ENCODE data around the gene TGFBR1.

TGFBR1 gene

DNA sequence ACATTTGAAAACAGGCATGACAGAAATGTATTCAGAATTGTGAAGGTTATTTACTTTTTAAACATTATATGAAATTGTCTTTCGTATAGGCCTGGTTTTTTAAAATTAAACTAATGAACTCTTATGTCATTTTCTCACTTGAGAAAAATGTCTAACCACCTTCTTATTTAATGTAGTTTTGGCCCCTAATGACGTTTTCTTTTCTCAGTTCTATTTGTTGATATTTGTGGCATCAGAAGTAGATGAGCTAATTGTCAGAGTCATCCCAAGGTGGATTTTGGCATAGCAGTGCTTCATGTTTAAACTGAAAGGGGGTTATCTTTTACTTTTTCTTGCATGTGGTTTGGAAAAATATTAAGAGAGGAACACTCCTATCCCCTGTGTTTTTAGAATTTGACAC lies 28.2 kb downstream of the TGFBR1 start:
- TF ChIP-seq NFIC (IDR thresholded peaks at IDR 0.05) (no peak), YY1 (IDR thresholded peaks at IDR 0.05; ENCODE audit: low read depth) (no peak), TCF12 (IDR thresholded peaks at IDR 0.05; ENCODE audit: low read depth) (no peak), RAD21 (IDR thresholded peaks at IDR 0.05; ENCODE audit: low read depth) (no peak), EP300 (IDR thresholded peaks at IDR 0.05; ENCODE audit: borderline replicate concordance) (no peak), TAF1 (IDR thresholded peaks at IDR 0.05; ENCODE audit: low read depth) (no peak), CEBPB (IDR thresholded peaks at IDR 0.05) (no peak), CREB1 (IDR thresholded peaks at IDR 0.05; ENCODE audit: low read depth) (no peak), EGR1 (IDR thresholded peaks at IDR 0.05) (no peak), ZBTB7A (IDR thresholded peaks at IDR 0.05; ENCODE audit: low read depth) (no peak), MAX (IDR thresholded peaks at IDR 0.05) (no peak), TEAD4 (IDR thresholded peaks at IDR 0.05) (no peak), FOXM1 (IDR thresholded peaks at IDR 0.05; ENCODE audit: borderline replicate concordance, low read depth) (no peak)
- TF ChIP-seq, protein P1, sequence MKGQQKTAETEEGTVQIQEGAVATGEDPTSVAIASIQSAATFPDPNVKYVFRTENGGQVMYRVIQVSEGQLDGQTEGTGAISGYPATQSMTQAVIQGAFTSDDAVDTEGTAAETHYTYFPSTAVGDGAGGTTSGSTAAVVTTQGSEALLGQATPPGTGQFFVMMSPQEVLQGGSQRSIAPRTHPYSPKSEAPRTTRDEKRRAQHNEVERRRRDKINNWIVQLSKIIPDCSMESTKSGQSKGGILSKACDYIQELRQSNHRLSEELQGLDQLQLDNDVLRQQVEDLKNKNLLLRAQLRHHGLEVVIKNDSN (IDR thresholded peaks at IDR 0.05): no peak
- TF ChIP-seq, protein P2, sequence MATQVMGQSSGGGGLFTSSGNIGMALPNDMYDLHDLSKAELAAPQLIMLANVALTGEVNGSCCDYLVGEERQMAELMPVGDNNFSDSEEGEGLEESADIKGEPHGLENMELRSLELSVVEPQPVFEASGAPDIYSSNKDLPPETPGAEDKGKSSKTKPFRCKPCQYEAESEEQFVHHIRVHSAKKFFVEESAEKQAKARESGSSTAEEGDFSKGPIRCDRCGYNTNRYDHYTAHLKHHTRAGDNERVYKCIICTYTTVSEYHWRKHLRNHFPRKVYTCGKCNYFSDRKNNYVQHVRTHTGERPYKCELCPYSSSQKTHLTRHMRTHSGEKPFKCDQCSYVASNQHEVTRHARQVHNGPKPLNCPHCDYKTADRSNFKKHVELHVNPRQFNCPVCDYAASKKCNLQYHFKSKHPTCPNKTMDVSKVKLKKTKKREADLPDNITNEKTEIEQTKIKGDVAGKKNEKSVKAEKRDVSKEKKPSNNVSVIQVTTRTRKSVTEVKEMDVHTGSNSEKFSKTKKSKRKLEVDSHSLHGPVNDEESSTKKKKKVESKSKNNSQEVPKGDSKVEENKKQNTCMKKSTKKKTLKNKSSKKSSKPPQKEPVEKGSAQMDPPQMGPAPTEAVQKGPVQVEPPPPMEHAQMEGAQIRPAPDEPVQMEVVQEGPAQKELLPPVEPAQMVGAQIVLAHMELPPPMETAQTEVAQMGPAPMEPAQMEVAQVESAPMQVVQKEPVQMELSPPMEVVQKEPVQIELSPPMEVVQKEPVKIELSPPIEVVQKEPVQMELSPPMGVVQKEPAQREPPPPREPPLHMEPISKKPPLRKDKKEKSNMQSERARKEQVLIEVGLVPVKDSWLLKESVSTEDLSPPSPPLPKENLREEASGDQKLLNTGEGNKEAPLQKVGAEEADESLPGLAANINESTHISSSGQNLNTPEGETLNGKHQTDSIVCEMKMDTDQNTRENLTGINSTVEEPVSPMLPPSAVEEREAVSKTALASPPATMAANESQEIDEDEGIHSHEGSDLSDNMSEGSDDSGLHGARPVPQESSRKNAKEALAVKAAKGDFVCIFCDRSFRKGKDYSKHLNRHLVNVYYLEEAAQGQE (IDR thresholded peaks at IDR 0.05; ENCODE audit: low read depth): no peak

DNA sequence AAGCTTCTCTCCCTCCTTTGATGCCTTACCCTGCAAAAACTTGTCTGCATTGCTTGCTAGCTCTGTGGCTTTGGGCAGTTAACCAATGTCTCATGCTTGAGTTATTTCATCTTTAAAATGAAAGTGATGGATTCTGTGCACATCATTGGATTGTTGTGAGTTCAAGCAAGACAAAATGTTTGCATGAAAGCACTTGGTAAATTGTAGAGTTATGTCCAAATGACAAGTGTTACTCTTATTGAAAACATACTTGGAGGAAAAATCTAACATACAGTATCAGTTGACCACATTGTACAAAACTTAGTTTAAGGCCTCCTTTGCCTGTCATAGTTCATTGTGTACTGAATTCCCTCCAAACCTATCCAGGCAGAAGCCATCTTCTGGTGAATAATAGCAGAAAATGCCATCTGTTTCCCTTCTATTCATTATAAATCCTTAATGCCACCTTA lies 30.0 kb downstream of the TGFBR1 start:
- TF ChIP-seq, protein P2 (IDR thresholded peaks at IDR 0.05; ENCODE audit: low read depth): no peak
- TF ChIP-seq RAD21 (IDR thresholded peaks at IDR 0.05; ENCODE audit: low read depth) (no peak), TCF12 (IDR thresholded peaks at IDR 0.05; ENCODE audit: low read depth) (no peak), YY1 (IDR thresholded peaks at IDR 0.05; ENCODE audit: low read depth) (no peak), TEAD4 (IDR thresholded peaks at IDR 0.05) (no peak), EGR1 (IDR thresholded peaks at IDR 0.05) (no peak), TAF1 (IDR thresholded peaks at IDR 0.05; ENCODE audit: low read depth) (no peak), ZBTB7A (IDR thresholded peaks at IDR 0.05; ENCODE audit: low read depth) (no peak), CEBPB (IDR thresholded peaks at IDR 0.05) (no peak), MAX (IDR thresholded peaks at IDR 0.05) (no peak), FOXM1 (IDR thresholded peaks at IDR 0.05; ENCODE audit: borderline replicate concordance, low read depth) (no peak)

GRCh38 chr9:99135456-99135855 lies 30.5 kb downstream of the TGFBR1 start:
- TF ChIP-seq ZBTB7A (IDR thresholded peaks at IDR 0.05; ENCODE audit: low read depth): no peak
- TF ChIP-seq TEAD4 (IDR thresholded peaks at IDR 0.05): no peak
- TF ChIP-seq, protein P2 (IDR thresholded peaks at IDR 0.05; ENCODE audit: low read depth): no peak
- TF ChIP-seq CEBPB (IDR thresholded peaks at IDR 0.05): no peak
- TF ChIP-seq TAF1 (IDR thresholded peaks at IDR 0.05; ENCODE audit: low read depth): no peak
- no peak for TF ChIP-seq YY1 (IDR thresholded peaks at IDR 0.05; ENCODE audit: low read depth)
- no peak for TF ChIP-seq FOXM1 (IDR thresholded peaks at IDR 0.05; ENCODE audit: borderline replicate concordance, low read depth)
- no peak for TF ChIP-seq EP300 (IDR thresholded peaks at IDR 0.05; ENCODE audit: borderline replicate concordance)
- TF ChIP-seq RAD21 (IDR thresholded peaks at IDR 0.05; ENCODE audit: low read depth): no peak
- TF ChIP-seq TCF12 (IDR thresholded peaks at IDR 0.05; ENCODE audit: low read depth): no peak
- no peak for TF ChIP-seq MAX (IDR thresholded peaks at IDR 0.05)
- TF ChIP-seq CREB1 (IDR thresholded peaks at IDR 0.05; ENCODE audit: low read depth): no peak
- TF ChIP-seq, protein P1 (IDR thresholded peaks at IDR 0.05): no peak
- TF ChIP-seq NFIC (IDR thresholded peaks at IDR 0.05): no peak
- no peak for TF ChIP-seq EGR1 (IDR thresholded peaks at IDR 0.05)

DNA sequence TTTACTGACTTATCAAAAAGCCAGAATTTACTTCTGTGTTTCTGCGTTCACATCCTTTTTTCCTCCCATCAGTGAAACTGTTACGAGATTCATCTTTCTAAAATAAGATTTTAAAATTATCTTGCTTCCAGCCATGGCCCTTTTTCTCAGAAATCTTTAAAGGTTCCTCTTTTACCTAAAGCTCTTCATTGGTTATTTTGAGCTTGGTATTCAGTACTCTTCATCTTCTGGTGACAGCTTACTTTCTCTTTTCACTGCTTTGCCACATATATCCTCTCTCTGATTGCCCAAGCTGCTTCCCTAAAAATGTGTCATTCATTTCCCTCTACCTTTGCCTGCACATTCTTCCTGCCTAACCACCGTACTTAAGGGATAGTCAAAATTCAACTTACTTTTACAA lies 32.3 kb downstream of the TGFBR1 start:
- TF ChIP-seq CEBPB (IDR thresholded peaks at IDR 0.05): no peak
- TF ChIP-seq NFIC (IDR thresholded peaks at IDR 0.05): no peak
- no peak for TF ChIP-seq TCF12 (IDR thresholded peaks at IDR 0.05; ENCODE audit: low read depth)
- no peak for TF ChIP-seq MAX (IDR thresholded peaks at IDR 0.05)
- no peak for TF ChIP-seq TEAD4 (IDR thresholded peaks at IDR 0.05)
- TF ChIP-seq RAD21 (IDR thresholded peaks at IDR 0.05; ENCODE audit: low read depth): no peak
- TF ChIP-seq TAF1 (IDR thresholded peaks at IDR 0.05; ENCODE audit: low read depth): no peak
- no peak for TF ChIP-seq YY1 (IDR thresholded peaks at IDR 0.05; ENCODE audit: low read depth)
- no peak for TF ChIP-seq EGR1 (IDR thresholded peaks at IDR 0.05)
- TF ChIP-seq, protein P1 (IDR thresholded peaks at IDR 0.05): no peak
- TF ChIP-seq EP300 (IDR thresholded peaks at IDR 0.05; ENCODE audit: borderline replicate concordance): no peak
- TF ChIP-seq CREB1 (IDR thresholded peaks at IDR 0.05; ENCODE audit: low read depth): no peak
